Stomach (tissue), 4 donors: ENCODE measurements around the gene ZNF219.

Source experiments
- EP300 ChIP-seq: sonication (generic); formaldehyde crosslinking; IDR thresholded peaks from one replicate; pipeline ENCODE4 v1.6.1; 2017; ENCODE audit warnings: antibody characterized with exemption
- POLR2A ChIP-seq, 4 donors: fragments of 450-650 bp; IDR thresholded peaks; one replicate each; pipeline ENCODE4 v1.6.1; 2016; ENCODE audit warnings: antibody characterized with exemption in 4 of 4, control low read depth in 2 of 4, mild to moderate bottlenecking in 1 of 4, moderate library complexity in 1 of 4
- POLR2AphosphoS5 ChIP-seq, 3 donors: sonication (generic); formaldehyde crosslinking; IDR thresholded peaks; one replicate each; pipeline ENCODE4 v1.6.1; 2016; ENCODE audit warnings: antibody characterized with exemption in 3 of 3
- TF ChIP-seq, protein P1 (sequence below), 7 experiments: fragments of 450-650 bp in 4 of 7; fragments of 200-600 bp in 3 of 7; sonication (generic) in 3 of 7; IDR thresholded peaks; one replicate each; pipeline ENCODE4 v1.5.1; 2016 to 2019; ENCODE audit warnings: antibody characterized with exemption in 7 of 7, control low read depth in 2 of 7, mild to moderate bottlenecking in 1 of 7

DNA sequence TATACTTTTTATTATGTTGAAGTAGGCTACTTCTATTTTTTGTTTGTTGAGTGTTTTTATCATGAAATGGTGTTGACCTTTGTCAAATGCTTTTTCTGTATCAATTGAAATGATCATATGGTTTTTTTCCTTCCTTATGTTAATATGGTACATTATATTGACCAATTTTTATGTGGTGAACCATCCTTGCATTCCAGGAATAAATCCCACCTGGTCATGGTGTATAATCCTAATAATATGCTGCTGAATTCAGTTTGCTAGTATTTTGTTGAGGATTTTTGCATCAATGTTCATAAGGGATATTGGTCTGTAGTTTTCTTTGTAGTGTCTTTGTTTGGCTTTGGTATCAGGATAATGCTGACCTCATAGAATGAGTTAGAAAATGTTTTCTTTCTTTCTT, 47.0 kb upstream of the ZNF219 start:
- TF ChIP-seq, protein P1, sequence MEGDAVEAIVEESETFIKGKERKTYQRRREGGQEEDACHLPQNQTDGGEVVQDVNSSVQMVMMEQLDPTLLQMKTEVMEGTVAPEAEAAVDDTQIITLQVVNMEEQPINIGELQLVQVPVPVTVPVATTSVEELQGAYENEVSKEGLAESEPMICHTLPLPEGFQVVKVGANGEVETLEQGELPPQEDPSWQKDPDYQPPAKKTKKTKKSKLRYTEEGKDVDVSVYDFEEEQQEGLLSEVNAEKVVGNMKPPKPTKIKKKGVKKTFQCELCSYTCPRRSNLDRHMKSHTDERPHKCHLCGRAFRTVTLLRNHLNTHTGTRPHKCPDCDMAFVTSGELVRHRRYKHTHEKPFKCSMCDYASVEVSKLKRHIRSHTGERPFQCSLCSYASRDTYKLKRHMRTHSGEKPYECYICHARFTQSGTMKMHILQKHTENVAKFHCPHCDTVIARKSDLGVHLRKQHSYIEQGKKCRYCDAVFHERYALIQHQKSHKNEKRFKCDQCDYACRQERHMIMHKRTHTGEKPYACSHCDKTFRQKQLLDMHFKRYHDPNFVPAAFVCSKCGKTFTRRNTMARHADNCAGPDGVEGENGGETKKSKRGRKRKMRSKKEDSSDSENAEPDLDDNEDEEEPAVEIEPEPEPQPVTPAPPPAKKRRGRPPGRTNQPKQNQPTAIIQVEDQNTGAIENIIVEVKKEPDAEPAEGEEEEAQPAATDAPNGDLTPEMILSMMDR (IDR thresholded peaks at IDR 0.05), result no peak
- no peak for TF ChIP-seq POLR2A (IDR thresholded peaks at IDR 0.05)
- no peak for TF ChIP-seq EP300
- TF ChIP-seq POLR2AphosphoS5 (IDR thresholded peaks at IDR 0.05), result no peak
